ENCODE measurements around the gene HLA-DQA1.

- TF ChIP-seq CTCF (conservative IDR thresholded peaks at IDR 0.05 in 1 of 2, IDR thresholded peaks at IDR 0.05 in 1 of 2; ENCODE audit: low read depth in 1 of 2, low read length in 2 of 2) (no peak), EZH2 (IDR thresholded peaks at IDR 0.05; ENCODE audit: low read length, missing control alignments) (no peak)
These were observed 2.5 kb downstream of the HLA-DQA1 start for GRCh38 chr6:32639440-32640394.
